ENCODE measurements around the gene PSTPIP2.

- TF ChIP-seq CTCF (IDR thresholded peaks at IDR 0.05; ENCODE audit: low read depth, low read length, poor library complexity, severe bottlenecking) (no peak), EZH2phosphoT487 (IDR thresholded peaks at IDR 0.05; ENCODE audit: borderline replicate concordance, low read length) (no peak)
These were observed 95.5 kb downstream of the PSTPIP2 start for GRCh38 chr18:45976566-45976965.
